ENCODE data around the gene TTL.

- no peak for TF ChIP-seq CTCF (IDR thresholded peaks at IDR 0.05)
- no peak for TF ChIP-seq POLR2A (IDR thresholded peaks at IDR 0.05)
These were observed 65.4 kb downstream of the TTL start for GRCh38 chr2:112547333-112547732.

Data from heart left ventricle (tissue), 13 donors.